CD14-positive monocyte (primary cell): ENCODE results near the gene MCMBP. TPM values are rescaled to one million over a fixed set of nuclear protein-coding genes. Genes with fewer than 3 reads are reported as not detected.

Source experiments
- DNase-seq, 3 donors: peaks; one replicate each; pipeline ENCODE4 v3.0.0-alpha.2; 2011 to 2022
- H2AFZ ChIP-seq: 2 replicates; pipeline ENCODE4 v1.6.0; 2012; ENCODE audit warnings: mild to moderate bottlenecking, low read depth, low read length, inconsistent platforms; ENCODE audit not compliant: insufficient read depth, poor library complexity, severe bottlenecking
- H3K27ac ChIP-seq, 2 donors: 1 replicate in 1 of 2; 2 replicates in 1 of 2; pipeline ENCODE4 v1.5.1; 2012 to 2013; ENCODE audit warnings: low read length in 2 of 2, control low read depth in 1 of 2, inconsistent platforms in 1 of 2, low read depth in 1 of 2, mild to moderate bottlenecking in 1 of 2
- H3K27me3 ChIP-seq, 2 donors: one replicate each; pipeline versions ENCODE4 v1.6.0 to v1.6.1; 2011 to 2013; ENCODE audit warnings: low read length in 2 of 2; ENCODE audit not compliant: control insufficient read depth in 2 of 2, insufficient read depth in 2 of 2
- H3K36me3 ChIP-seq, 2 donors: replicated peaks in 1 of 2; 1 replicate in 1 of 2; 2 replicates in 1 of 2; pipeline versions ENCODE4 v1.5.1 to v1.6.1; 2012 to 2013; ENCODE audit warnings: low read length in 2 of 2, control low read depth in 1 of 2, inconsistent platforms in 1 of 2, mild to moderate bottlenecking in 1 of 2; ENCODE audit not compliant: insufficient read depth in 2 of 2, control insufficient read depth in 1 of 2
- H3K4me1 ChIP-seq, 2 donors: 1 replicate in 1 of 2; 2 replicates in 1 of 2; pipeline versions ENCODE4 v1.5.1 to v1.6.1; 2012 to 2013; ENCODE audit warnings: low read length in 2 of 2, control low read depth in 1 of 2, inconsistent platforms in 1 of 2, mild to moderate bottlenecking in 1 of 2, moderate library complexity in 1 of 2; ENCODE audit not compliant: insufficient read depth in 2 of 2, control insufficient read depth in 1 of 2
- H3K4me2 ChIP-seq: replicated peaks from 2 replicates; pipeline ENCODE3; 2012; ENCODE audit warnings: low read length, moderate library complexity, mild to moderate bottlenecking; ENCODE audit not compliant: poor library complexity, severe bottlenecking; ENCODE audit errors: extremely low read depth
- H3K4me3 ChIP-seq, 3 experiments: fragments of 200-600 bp in 1 of 3; sonication (generic) in 1 of 3; replicated peaks in 1 of 3; 1 replicate in 2 of 3; 2 replicates in 1 of 3; pipeline ENCODE4 v1.5.1; 2011 to 2013; ENCODE audit warnings: low read length in 3 of 3, mild to moderate bottlenecking in 3 of 3, control low read depth in 2 of 3, low read depth in 2 of 3, inconsistent platforms in 1 of 3, moderate library complexity in 1 of 3
- H3K79me2 ChIP-seq: 2 replicates; pipeline ENCODE4 v1.6.0; 2012; ENCODE audit warnings: mild to moderate bottlenecking, control low read depth, inconsistent platforms, low read length, moderate library complexity; ENCODE audit not compliant: insufficient read depth
- H3K9ac ChIP-seq: 2 replicates; pipeline ENCODE4 v1.6.0; 2017; ENCODE audit warnings: low read length, mild to moderate bottlenecking; ENCODE audit not compliant: insufficient read depth, poor library complexity, severe bottlenecking
- H3K9me3 ChIP-seq, 2 donors: replicated peaks in 1 of 2; 1 replicate in 1 of 2; 2 replicates in 1 of 2; pipeline versions ENCODE4 v1.5.1 to v1.6.1; 2012 to 2013; ENCODE audit warnings: low read length in 2 of 2, control low read depth in 1 of 2; ENCODE audit not compliant: control insufficient read depth in 1 of 2, insufficient read depth in 1 of 2
- H4K20me1 ChIP-seq: 2 replicates; pipeline ENCODE4 v1.6.0; 2012; ENCODE audit warnings: mild to moderate bottlenecking, low read length, control low read depth, moderate library complexity; ENCODE audit not compliant: insufficient read depth
- H3K27ac Mint-ChIP-seq, 7 donors: one replicate each; pipeline ENCODE4 v1.8.0; 2020; ENCODE audit warnings: mild to moderate bottlenecking in 7 of 7, mixed read lengths in 7 of 7, moderate library complexity in 6 of 7, inconsistent platforms in 2 of 7
- H3K27me3 Mint-ChIP-seq, 3 donors: one replicate each; pipeline ENCODE4 v1.8.0; 2021 to 2022; ENCODE audit warnings: low read depth in 3 of 3, mild to moderate bottlenecking in 3 of 3, mixed read lengths in 3 of 3, moderate library complexity in 3 of 3, inconsistent platforms in 1 of 3
- H3K36me3 Mint-ChIP-seq, 2 donors: one replicate each; pipeline ENCODE4 v1.8.0; 2020; ENCODE audit warnings: mixed read lengths in 2 of 2, inconsistent platforms in 1 of 2, mild to moderate bottlenecking in 1 of 2
- H3K4me1 Mint-ChIP-seq: one replicate; pipeline ENCODE4 v1.8.0; 2020; ENCODE audit warnings: mild to moderate bottlenecking, mixed read lengths
- H3K4me3 Mint-ChIP-seq, 2 donors: one replicate each; pipeline ENCODE4 v1.8.0; 2020; ENCODE audit warnings: mild to moderate bottlenecking in 2 of 2, mixed read lengths in 2 of 2, moderate library complexity in 1 of 2
- H3K9me3 Mint-ChIP-seq, 7 donors: one replicate each; pipeline ENCODE4 v1.8.0; 2020 to 2022; ENCODE audit warnings: mixed read lengths in 7 of 7, mild to moderate bottlenecking in 6 of 7, moderate library complexity in 6 of 7, inconsistent platforms in 2 of 7
- WGBS: methylation state at CpG from one replicate; pipeline ENCODE4 v1.1.5; 2013; ENCODE audit warnings: missing lambda C conversion rate; ENCODE audit not compliant: insufficient coverage; 5-methylcytosine and 5-hydroxymethylcytosine counted together
- intact Hi-C, 2 donors: fragments of 100-400 bp; cut with micrococcal nuclease; formaldehyde crosslinking; loops; one replicate each; pipeline versions ENCODE4 v1.15.0 to v1.15.1; 2023
- polyA plus RNA-seq, 3 donors: library from polyadenylated mRNA; depleted of rRNA in 1 of 3; unstranded in 2 of 3; stranded (reverse) in 1 of 3; fragments of 300-500 nt in 2 of 3; fragments of >200 nt in 1 of 3; fragmentation: Illumina TruSeq in 2 of 3; gene quantifications; 1 replicate in 2 of 3; 2 replicates in 1 of 3; pipeline ENCODE4 v1.2.3, GENCODE V29; 2012 to 2021
- TF ChIP-seq, protein P1 (sequence below): fragments of 200-600 bp; IDR thresholded peaks from one replicate; pipeline ENCODE4 v1.8.0; 2022; ENCODE audit warnings: antibody characterized with exemption, mild to moderate bottlenecking

MCMBP gene
- polyA plus RNA-seq, 3 donors, result 40.3 to 96.7 (median 75.3) TPM

DNA sequence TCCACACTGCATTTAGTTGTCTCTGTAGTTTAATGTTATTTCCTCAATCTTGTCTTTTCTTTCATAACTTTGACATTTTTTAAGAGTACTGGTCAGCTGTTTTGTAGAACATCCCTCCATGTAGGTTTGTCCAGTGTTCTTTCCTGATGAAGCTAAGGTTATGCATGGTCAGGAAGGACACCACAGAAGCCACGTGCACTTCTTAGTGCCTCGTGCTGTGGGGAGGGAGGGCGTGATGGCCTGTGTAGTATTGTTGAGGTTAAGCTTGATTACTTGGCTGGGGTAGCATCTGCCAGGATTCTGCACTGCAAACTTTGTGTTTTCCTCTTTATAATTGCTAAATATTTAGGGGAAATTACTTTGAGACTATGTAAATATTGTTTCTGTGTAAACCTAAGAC is 48.3 kb downstream of the MCMBP start:
- H3K9me3 ChIP-seq, result no peaks in the 10 kb centered on the region
- Mint-ChIP-seq H3K9me3 (no peaks in the 10 kb centered on the region), H3K27ac (no peak overlapping the region), H3K27me3 (peaks cover 0 to 1% (median 1%) of the 10 kb centered on the region in 3 donors), H3K36me3 (peaks cover 43 to 48% of the 10 kb centered on the region in 2 donors), H3K4me3 (no peak overlapping the region), H3K4me1 (peaks cover 2% of the 10 kb centered on the region)
- no peak for DNase-seq
- H3K36me3 ChIP-seq, result peaks cover 20 to 56% of the 10 kb centered on the region in 2 donors
- no peak overlapping the region for H3K9ac ChIP-seq
- H4K20me1 ChIP-seq, result peaks cover under 1% of the 10 kb centered on the region
- H3K4me2 ChIP-seq, result no peak overlapping the region
- H3K27me3 ChIP-seq, result no peaks in the 10 kb centered on the region
- H3K4me3 ChIP-seq, result no peak overlapping the region
- intact Hi-C loops, result no loop called here
- no peaks in the 10 kb centered on the region for H3K4me1 ChIP-seq
- no peaks in the 10 kb centered on the region for H3K79me2 ChIP-seq
- H3K27ac ChIP-seq, result no peak overlapping the region
- TF ChIP-seq, protein P1, sequence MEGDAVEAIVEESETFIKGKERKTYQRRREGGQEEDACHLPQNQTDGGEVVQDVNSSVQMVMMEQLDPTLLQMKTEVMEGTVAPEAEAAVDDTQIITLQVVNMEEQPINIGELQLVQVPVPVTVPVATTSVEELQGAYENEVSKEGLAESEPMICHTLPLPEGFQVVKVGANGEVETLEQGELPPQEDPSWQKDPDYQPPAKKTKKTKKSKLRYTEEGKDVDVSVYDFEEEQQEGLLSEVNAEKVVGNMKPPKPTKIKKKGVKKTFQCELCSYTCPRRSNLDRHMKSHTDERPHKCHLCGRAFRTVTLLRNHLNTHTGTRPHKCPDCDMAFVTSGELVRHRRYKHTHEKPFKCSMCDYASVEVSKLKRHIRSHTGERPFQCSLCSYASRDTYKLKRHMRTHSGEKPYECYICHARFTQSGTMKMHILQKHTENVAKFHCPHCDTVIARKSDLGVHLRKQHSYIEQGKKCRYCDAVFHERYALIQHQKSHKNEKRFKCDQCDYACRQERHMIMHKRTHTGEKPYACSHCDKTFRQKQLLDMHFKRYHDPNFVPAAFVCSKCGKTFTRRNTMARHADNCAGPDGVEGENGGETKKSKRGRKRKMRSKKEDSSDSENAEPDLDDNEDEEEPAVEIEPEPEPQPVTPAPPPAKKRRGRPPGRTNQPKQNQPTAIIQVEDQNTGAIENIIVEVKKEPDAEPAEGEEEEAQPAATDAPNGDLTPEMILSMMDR, result no peak
- H2AFZ ChIP-seq, result no peak overlapping the region
- 90% methylated on average over 3 of the region's 3 CpGs for WGBS

DNA sequence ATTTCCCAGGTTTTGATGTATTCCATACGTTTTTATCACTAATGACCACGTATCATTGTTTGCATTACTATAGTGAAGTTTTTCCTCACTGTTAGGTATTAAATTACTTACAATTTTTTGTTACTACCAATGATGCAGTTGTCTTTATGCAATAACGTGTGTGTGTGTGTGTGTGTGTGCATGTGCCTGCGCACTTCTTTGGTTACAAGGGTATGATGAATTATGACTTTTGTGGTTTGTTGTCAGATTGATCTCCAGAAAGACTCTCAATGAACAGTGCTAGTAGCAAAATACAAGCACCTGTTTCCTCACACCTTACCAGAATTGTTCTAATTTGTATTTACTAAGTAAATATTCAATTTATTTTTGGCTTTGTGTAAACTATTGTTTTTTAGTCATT is 51.5 kb downstream of the MCMBP start:
- peaks cover 5% of the 10 kb centered on the region for H3K4me1 Mint-ChIP-seq
- WGBS, result no CpG with 5 or more reads among the region's 4 CpGs
- TF ChIP-seq, protein P1, result no peak

More for the DNA sequence above, 51.5 kb downstream of the MCMBP start:
- H3K9ac ChIP-seq, result no peak overlapping the region
- intact Hi-C loops, result no loop called here
- no peak overlapping the region for H3K4me2 ChIP-seq
- Mint-ChIP-seq H3K36me3 (peaks cover 28% of the 10 kb centered on the region in 2 donors), H3K27me3 (peaks cover 1 to 5% (median 3%) of the 10 kb centered on the region in 3 donors), H3K27ac (no peak overlapping the region), H3K9me3 (peaks cover 0 to 6% (median 5%) of the 10 kb centered on the region in 7 donors), H3K4me3 (no peak overlapping the region)
- H3K9me3 ChIP-seq, result peaks cover 0 to 9% of the 10 kb centered on the region in 2 donors
- H3K4me3 ChIP-seq, result no peak overlapping the region
- H3K27ac ChIP-seq, result no peak overlapping the region
- no peak for DNase-seq
- H3K79me2 ChIP-seq, result no peaks in the 10 kb centered on the region
- no peak overlapping the region for H2AFZ ChIP-seq
- peaks cover 0 to 5% of the 10 kb centered on the region in 2 donors for H3K27me3 ChIP-seq
- peaks cover 5 to 27% of the 10 kb centered on the region in 2 donors for H3K36me3 ChIP-seq
- H3K4me1 ChIP-seq, result peaks cover 0 to 2% of the 10 kb centered on the region in 2 donors
- no peaks in the 10 kb centered on the region for H4K20me1 ChIP-seq
